PC-3 (cell line): Measurements from ENCODE around the gene CRYBB2. TPM values are rescaled to one million over a fixed set of nuclear protein-coding genes. Genes with fewer than 3 reads are reported as not detected.
A peak's percentile ranks its signal among the peaks of the same experiment; 100 is the strongest.

ENCODE experiments used
- ATAC-seq: fragments of 200-7000 bp; cut with Tn5 transposase; 2 replicates; pipeline ENCODE4 v1.9.1; 2020; ENCODE audit warnings: mild to moderate bottlenecking, moderate library complexity
- Bru-seq: library from RNA; stranded (reverse); fragments of 400-500 nt; gene quantifications from one replicate; lab custom pipeline; 2021; lab: Mats Ljungman, UMichigan
- BruChase-seq, 2 experiments: library from RNA; stranded (reverse); fragments of 400-500 nt; gene quantifications; one replicate each; lab custom pipeline; 2021; lab: Mats Ljungman, UMichigan
- BruUV-seq: library from RNA; stranded (reverse); fragments of 400-500 nt; replicated peaks from 2 replicates; lab custom pipeline; 2021; lab: Mats Ljungman, UMichigan
- CTCF ChIA-PET: fragments of 300-600 bp; sonication (Branson Sonifier 250); formaldehyde crosslinking; loops from one replicate; lab custom pipeline; 2022; ENCODE audit warnings: antibody characterized with exemption; lab: Charles Lee
- POLR2A ChIA-PET: fragments of 300-600 bp; sonication (Branson Sonifier 250); formaldehyde crosslinking; loops from one replicate; lab custom pipeline; 2022; ENCODE audit warnings: antibody characterized with exemption; ENCODE audit not compliant: unreplicated experiment; lab: Charles Lee
- DNase-seq: peaks from one replicate; pipeline ENCODE4 v3.0.0-alpha.2; 2015
- H2AFZ ChIP-seq: fragments of 300-600 bp; sonication (generic); 2 replicates; pipeline ENCODE4 v1.6.0; 2016; ENCODE audit warnings: antibody characterized with exemption, low read length
- H3F3A ChIP-seq: fragments of 300-600 bp; sonication (generic); one replicate; pipeline ENCODE4 v1.6.0; 2017; ENCODE audit warnings: antibody characterized with exemption, low read length, control low read depth, mild to moderate bottlenecking; ENCODE audit not compliant: unreplicated experiment
- H3K27ac ChIP-seq: fragments of 300-600 bp; sonication (generic); 2 replicates; pipeline ENCODE4 v1.5.1; 2016; ENCODE audit warnings: mild to moderate bottlenecking, low read length
- H3K27me3 ChIP-seq: fragments of 300-600 bp; sonication (generic); 2 replicates; pipeline ENCODE4 v1.6.1; 2016; ENCODE audit warnings: low read length, mixed read lengths
- H3K36me3 ChIP-seq: fragments of 300-600 bp; sonication (generic); 2 replicates; pipeline ENCODE4 v1.6.1; 2016; ENCODE audit warnings: low read depth, mixed run types, low read length, mixed read lengths
- H3K4me1 ChIP-seq: fragments of 300-600 bp; sonication (generic); 2 replicates; pipeline ENCODE4 v1.5.1; 2016; ENCODE audit warnings: low read length; ENCODE audit not compliant: insufficient read depth
- H3K4me2 ChIP-seq: fragments of 300-600 bp; sonication (generic); 2 replicates; pipeline ENCODE4 v1.6.0; 2016; ENCODE audit warnings: low read length
- H3K4me3 ChIP-seq: fragments of 300-600 bp; sonication (generic); 2 replicates; pipeline ENCODE4 v1.5.1; 2016; ENCODE audit warnings: mild to moderate bottlenecking, low read length, mixed read lengths
- H3K79me2 ChIP-seq: fragments of 300-600 bp; sonication (generic); 2 replicates; pipeline ENCODE4 v1.6.1; 2017; ENCODE audit warnings: low read length, mixed read lengths
- H3K9ac ChIP-seq: fragments of 300-600 bp; sonication (generic); 2 replicates; pipeline ENCODE4 v1.6.0; 2016; ENCODE audit warnings: mild to moderate bottlenecking, low read length
- H3K9me2 ChIP-seq: fragments of 300-600 bp; sonication (generic); replicated peaks from 2 replicates; pipeline ENCODE4 v1.6.1; 2016; ENCODE audit warnings: mixed run types, low read length, mixed read lengths
- H3K9me3 ChIP-seq: fragments of 300-600 bp; sonication (generic); 2 replicates; pipeline ENCODE4 v1.6.1; 2016; ENCODE audit warnings: low read length, mixed read lengths
- H4K20me1 ChIP-seq: fragments of 300-600 bp; sonication (generic); 2 replicates; pipeline ENCODE4 v1.6.1; 2016; ENCODE audit warnings: low read length, mixed read lengths
- EZH2 ChIP-seq: fragments of 300-600 bp; sonication (generic); IDR thresholded peaks from one replicate; pipeline ENCODE4 v1.6.1; 2017; ENCODE audit warnings: antibody characterized with exemption, mild to moderate bottlenecking, low read length; ENCODE audit not compliant: unreplicated experiment
- EZH2phosphoT487 ChIP-seq: fragments of 300-600 bp; sonication (generic); IDR thresholded peaks from 2 replicates; pipeline ENCODE4 v1.6.1; 2018; ENCODE audit warnings: mild to moderate bottlenecking, antibody characterized with exemption, low read length, borderline replicate concordance
- intact Hi-C: fragments of 100-400 bp; cut with micrococcal nuclease; formaldehyde crosslinking; loops from 2 replicates; pipeline ENCODE4 v1.9.0; 2023
- long read RNA-seq: library from polyadenylated mRNA; unstranded; transcript quantifications from one replicate; pipeline ENCODE4 v2.0.0, GENCODE V29; 2021; ENCODE audit not compliant: unreplicated experiment
- total RNA-seq: library from RNA; depleted of rRNA; stranded (reverse); fragments of >200 nt; gene quantifications from 2 replicates; pipeline ENCODE4 v1.2.3, GENCODE V29; 2014; rRNA removed
- TF ChIP-seq, protein P1 (sequence below): fragments of 300-600 bp; sonication (generic); conservative IDR thresholded peaks from 2 replicates; pipeline ENCODE4 v1.5.1; 2017; ENCODE audit warnings: antibody characterized with exemption, low read depth, mild to moderate bottlenecking, low read length

CRYBB2 gene
- total RNA-seq (not detected in 2 replicates), Bru-seq, nascent RNA (percentile 21 among the genes with signal in this experiment), BruChase-seq, experiment 1, labeled RNA remaining after a 6-hour chase (percentile 40 among the genes with signal in this experiment), BruChase-seq, experiment 2, labeled RNA remaining after a 2-hour chase (percentile 41 among the genes with signal in this experiment)
- long read RNA-seq: 0 reads

- POLR2A ChIA-PET: no interaction called here
- BruUV-seq: no TSS peak
- CTCF ChIA-PET: interaction anchor here (0.6 kb wide), 1 partner anchor 223 kb away, joined by 8 read pairs; no protein-coding TSS in a partner anchor
These were observed at the start of gene CRYBB2 for GRCh38 chr22:25219211-25219689. Gene CRYBB2 (plus strand): TSS chr22:25219639. CDS start chr22:25221430, 1,791 bp downstream.

GRCh38 chr22:25170426-25170980, 48.9 kb upstream of the CRYBB2 start:
- intact Hi-C loops: no loop called here
- Histone ChIP-seq H3K4me3 (no peak overlapping the region), H3K4me2 (no peak overlapping the region), H3K36me3 (no peaks in the 10 kb centered on the region), H3K9me3 (no peaks in the 10 kb centered on the region), H3K27me3 (no peaks in the 10 kb centered on the region), H2AFZ (no peak overlapping the region), H3K4me1 (peaks cover 7% of the 10 kb centered on the region; the same call in 1 of the 2 replicates), H3F3A (no peaks in the 10 kb centered on the region), H4K20me1 (no peaks in the 10 kb centered on the region), H3K9ac (no peak overlapping the region), H3K27ac (no peak overlapping the region), H3K9me2 (no peaks in the 10 kb centered on the region), H3K79me2 (no peaks in the 10 kb centered on the region)
- TF ChIP-seq, protein P1, sequence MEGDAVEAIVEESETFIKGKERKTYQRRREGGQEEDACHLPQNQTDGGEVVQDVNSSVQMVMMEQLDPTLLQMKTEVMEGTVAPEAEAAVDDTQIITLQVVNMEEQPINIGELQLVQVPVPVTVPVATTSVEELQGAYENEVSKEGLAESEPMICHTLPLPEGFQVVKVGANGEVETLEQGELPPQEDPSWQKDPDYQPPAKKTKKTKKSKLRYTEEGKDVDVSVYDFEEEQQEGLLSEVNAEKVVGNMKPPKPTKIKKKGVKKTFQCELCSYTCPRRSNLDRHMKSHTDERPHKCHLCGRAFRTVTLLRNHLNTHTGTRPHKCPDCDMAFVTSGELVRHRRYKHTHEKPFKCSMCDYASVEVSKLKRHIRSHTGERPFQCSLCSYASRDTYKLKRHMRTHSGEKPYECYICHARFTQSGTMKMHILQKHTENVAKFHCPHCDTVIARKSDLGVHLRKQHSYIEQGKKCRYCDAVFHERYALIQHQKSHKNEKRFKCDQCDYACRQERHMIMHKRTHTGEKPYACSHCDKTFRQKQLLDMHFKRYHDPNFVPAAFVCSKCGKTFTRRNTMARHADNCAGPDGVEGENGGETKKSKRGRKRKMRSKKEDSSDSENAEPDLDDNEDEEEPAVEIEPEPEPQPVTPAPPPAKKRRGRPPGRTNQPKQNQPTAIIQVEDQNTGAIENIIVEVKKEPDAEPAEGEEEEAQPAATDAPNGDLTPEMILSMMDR: no peak
- no peak for TF ChIP-seq EZH2
- TF ChIP-seq EZH2phosphoT487: no peak
- BruUV-seq: no TSS peak
- ATAC-seq (no peak), DNase-seq (no peak)
- POLR2A ChIA-PET: no interaction called here
- CTCF ChIA-PET: no interaction called here

More at GRCh38 chr22:25219211-25219689, at the start of gene CRYBB2:
- no peaks in the 10 kb centered on the region for H3K79me2 ChIP-seq
- no peaks in the 10 kb centered on the region for H3F3A ChIP-seq
- H3K36me3 ChIP-seq: no peaks in the 10 kb centered on the region
- ATAC-seq: no peak
- H2AFZ ChIP-seq: no peak within 1 kb of the TSS
- H3K9me3 ChIP-seq: no peaks in the 10 kb centered on the region
- no peak within 1 kb of the TSS for H3K9ac ChIP-seq
- H3K27ac ChIP-seq: no peak within 1 kb of the TSS
- H4K20me1 ChIP-seq: no peaks in the 10 kb centered on the region
- no peak for DNase-seq
- H3K9me2 ChIP-seq: no peaks in the 10 kb centered on the region
- TF ChIP-seq, protein P1: no peak
- TF ChIP-seq EZH2phosphoT487 (no peak), EZH2 (no peak)
- no peaks in the 10 kb centered on the region for H3K27me3 ChIP-seq
- intact Hi-C loops: no loop called here
- no peak within 1 kb of the TSS for H3K4me2 ChIP-seq
- no peaks in the 10 kb centered on the region for H3K4me1 ChIP-seq
- no peak within 1 kb of the TSS for H3K4me3 ChIP-seq
